Measurements from ENCODE around the gene TTC3. TPM values are rescaled to one million over a fixed set of nuclear protein-coding genes. Genes with fewer than 3 reads are reported as not detected.
"Not testable (repeated sequence)": the region's sequence is repeated elsewhere in the genome, so short reads cannot be mapped to it uniquely, and the experiment has no call there.

The TTC3 gene
- 99.4 and 127 TPM in 2 replicates for total RNA-seq

- peak; percentile 96 to 98 for DNase-seq (ENCODE audit: low read depth in 2 of 2)
Measured at GRCh38 chr21:37072988-37073416, at the start of gene TTC3, which contains the start of gene PIGP. Gene TTC3 (plus strand): TSS chr21:37073254. CDS start chr21:37087258, 14,004 bp downstream. Gene PIGP (minus strand): TSS chr21:37073071. CDS start chr21:37072515, 556 bp downstream.

- no peak for DNase-seq (ENCODE audit: low read depth in 2 of 2)
Measured at GRCh38 chr21:37026499-37026898, 46.6 kb upstream of the TTC3 start.

GRCh38 chr21:37028570-37028969 lies 44.5 kb upstream of the TTC3 start:
- no peak for DNase-seq (ENCODE audit: low read depth in 2 of 2)

GRCh38 chr21:37030864-37031263 lies 42.2 kb upstream of the TTC3 start:
- no peak for DNase-seq (ENCODE audit: low read depth in 2 of 2)

- DNase-seq (ENCODE audit: low read depth in 2 of 2), result no peak
Measured at GRCh38 chr21:37032293-37032692, 40.8 kb upstream of the TTC3 start.

GRCh38 chr21:37032877-37033471 lies 40.1 kb upstream of the TTC3 start:
- DNase-seq (ENCODE audit: low read depth in 2 of 2), result peak; percentile 10 to 43

GRCh38 chr21:37034394-37034793 lies 38.7 kb upstream of the TTC3 start:
- not testable (repeated sequence) for DNase-seq (ENCODE audit: low read depth in 2 of 2)

GRCh38 chr21:37036177-37036576 lies 36.9 kb upstream of the TTC3 start:
- DNase-seq (ENCODE audit: low read depth in 2 of 2), result no peak

GRCh38 chr21:37039411-37040075 lies 33.5 kb upstream of the TTC3 start:
- DNase-seq (ENCODE audit: low read depth in 2 of 2), result no peak

GRCh38 chr21:37040212-37040611 lies 32.8 kb upstream of the TTC3 start:
- no peak for DNase-seq (ENCODE audit: low read depth in 2 of 2)

GRCh38 chr21:37041706-37042271 lies 31.3 kb upstream of the TTC3 start:
- DNase-seq (ENCODE audit: low read depth in 2 of 2), result no peak

- DNase-seq (ENCODE audit: low read depth in 2 of 2), result no peak
Measured at GRCh38 chr21:37043818-37044217, 29.2 kb upstream of the TTC3 start.

GRCh38 chr21:37044643-37045042 lies 28.4 kb upstream of the TTC3 start:
- no peak for DNase-seq (ENCODE audit: low read depth in 2 of 2)

- no peak for DNase-seq (ENCODE audit: low read depth in 2 of 2)
Measured at GRCh38 chr21:37045149-37045548, 27.9 kb upstream of the TTC3 start.

- DNase-seq (ENCODE audit: low read depth in 2 of 2), result no peak
Measured at GRCh38 chr21:37045556-37045955, 27.5 kb upstream of the TTC3 start.

GRCh38 chr21:37047079-37047478 lies 26.0 kb upstream of the TTC3 start:
- no peak for DNase-seq (ENCODE audit: low read depth in 2 of 2)

- DNase-seq (ENCODE audit: low read depth in 2 of 2), result not testable (repeated sequence)
Measured at GRCh38 chr21:37049741-37050140, 23.3 kb upstream of the TTC3 start.

- no peak for DNase-seq (ENCODE audit: low read depth in 2 of 2)
Measured at GRCh38 chr21:37055271-37055855, 17.7 kb upstream of the TTC3 start.

- no peak for DNase-seq (ENCODE audit: low read depth in 2 of 2)
Measured at GRCh38 chr21:37057614-37058013, 15.4 kb upstream of the TTC3 start.

GRCh38 chr21:37058261-37058660 lies 14.8 kb upstream of the TTC3 start:
- no peak for DNase-seq (ENCODE audit: low read depth in 2 of 2)

- DNase-seq (ENCODE audit: low read depth in 2 of 2), result no peak
Measured at GRCh38 chr21:37059181-37059580, 13.9 kb upstream of the TTC3 start.

- DNase-seq (ENCODE audit: low read depth in 2 of 2), result peak; percentile 12 to 92
Measured at GRCh38 chr21:37060296-37060695, 12.8 kb upstream of the TTC3 start.

All from lung microvascular endothelial cell (primary cell).